ENCODE results near the gene ITGB7. TPM values are rescaled to one million over a fixed set of nuclear protein-coding genes. Genes with fewer than 3 reads are reported as not detected.

The ITGB7 gene
- total and polyA plus RNA-seq, 9 of the 15 experiments (the other 6 are each of a cell fraction or from before 2014, with no cell fraction given) = 0.06 to 2.0 (median 0.67) TPM

DNA sequence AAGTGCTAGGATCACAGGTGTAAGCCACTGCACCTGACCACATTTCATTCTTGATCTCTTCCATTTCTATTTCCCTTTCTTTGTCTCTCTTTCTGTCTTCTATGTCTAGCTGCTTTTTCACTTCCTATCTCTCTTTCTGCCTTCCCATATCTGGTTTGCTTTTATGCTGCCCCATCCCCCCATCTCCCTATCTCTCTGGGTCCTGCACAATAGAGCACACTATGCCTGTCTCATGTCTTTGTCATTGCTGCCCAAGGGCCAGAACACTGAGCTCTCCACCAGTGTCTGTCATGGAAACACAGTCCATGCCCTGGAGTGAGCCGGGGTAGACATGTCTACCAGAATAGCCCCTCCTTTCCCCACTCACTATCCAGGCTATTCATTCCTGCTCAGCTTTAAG, 37.3 kb upstream of the ITGB7 start (continued):
- TF ChIP-seq, protein P1, sequence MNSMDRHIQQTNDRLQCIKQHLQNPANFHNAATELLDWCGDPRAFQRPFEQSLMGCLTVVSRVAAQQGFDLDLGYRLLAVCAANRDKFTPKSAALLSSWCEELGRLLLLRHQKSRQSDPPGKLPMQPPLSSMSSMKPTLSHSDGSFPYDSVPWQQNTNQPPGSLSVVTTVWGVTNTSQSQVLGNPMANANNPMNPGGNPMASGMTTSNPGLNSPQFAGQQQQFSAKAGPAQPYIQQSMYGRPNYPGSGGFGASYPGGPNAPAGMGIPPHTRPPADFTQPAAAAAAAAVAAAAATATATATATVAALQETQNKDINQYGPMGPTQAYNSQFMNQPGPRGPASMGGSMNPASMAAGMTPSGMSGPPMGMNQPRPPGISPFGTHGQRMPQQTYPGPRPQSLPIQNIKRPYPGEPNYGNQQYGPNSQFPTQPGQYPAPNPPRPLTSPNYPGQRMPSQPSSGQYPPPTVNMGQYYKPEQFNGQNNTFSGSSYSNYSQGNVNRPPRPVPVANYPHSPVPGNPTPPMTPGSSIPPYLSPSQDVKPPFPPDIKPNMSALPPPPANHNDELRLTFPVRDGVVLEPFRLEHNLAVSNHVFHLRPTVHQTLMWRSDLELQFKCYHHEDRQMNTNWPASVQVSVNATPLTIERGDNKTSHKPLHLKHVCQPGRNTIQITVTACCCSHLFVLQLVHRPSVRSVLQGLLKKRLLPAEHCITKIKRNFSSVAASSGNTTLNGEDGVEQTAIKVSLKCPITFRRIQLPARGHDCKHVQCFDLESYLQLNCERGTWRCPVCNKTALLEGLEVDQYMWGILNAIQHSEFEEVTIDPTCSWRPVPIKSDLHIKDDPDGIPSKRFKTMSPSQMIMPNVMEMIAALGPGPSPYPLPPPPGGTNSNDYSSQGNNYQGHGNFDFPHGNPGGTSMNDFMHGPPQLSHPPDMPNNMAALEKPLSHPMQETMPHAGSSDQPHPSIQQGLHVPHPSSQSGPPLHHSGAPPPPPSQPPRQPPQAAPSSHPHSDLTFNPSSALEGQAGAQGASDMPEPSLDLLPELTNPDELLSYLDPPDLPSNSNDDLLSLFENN (IDR thresholded peaks at IDR 0.05; ENCODE audit: low read depth in 2 of 2, low read length in 2 of 2) = no peak
- TF ChIP-seq SIX5 (IDR thresholded peaks at IDR 0.05; ENCODE audit: borderline replicate concordance in 1 of 2, insufficient read depth in 1 of 2, low read depth in 1 of 2, low read length in 2 of 2) (no peak), IRF2 (CRISPR knock-in tag; IDR thresholded peaks at IDR 0.05) (no peak), ZNF41 (CRISPR knock-in tag; conservative IDR thresholded peaks at IDR 0.05) (no peak), MED1 (CRISPR knock-in tag; IDR thresholded peaks at IDR 0.05; ENCODE audit: borderline replicate concordance) (no peak), CBX8 (IDR thresholded peaks at IDR 0.05; ENCODE audit: borderline replicate concordance, extremely low read depth, low read depth, low read length, poor library complexity, severe bottlenecking) (no peak), RBM15 (IDR thresholded peaks at IDR 0.05; ENCODE audit: insufficient read depth, low read length) (no peak), ZKSCAN1 (IDR thresholded peaks at IDR 0.05; ENCODE audit: low read depth, low read length) (no peak), ILF3 (IDR thresholded peaks at IDR 0.05; ENCODE audit: borderline replicate concordance) (no peak)
- TF ChIP-seq, protein P2, sequence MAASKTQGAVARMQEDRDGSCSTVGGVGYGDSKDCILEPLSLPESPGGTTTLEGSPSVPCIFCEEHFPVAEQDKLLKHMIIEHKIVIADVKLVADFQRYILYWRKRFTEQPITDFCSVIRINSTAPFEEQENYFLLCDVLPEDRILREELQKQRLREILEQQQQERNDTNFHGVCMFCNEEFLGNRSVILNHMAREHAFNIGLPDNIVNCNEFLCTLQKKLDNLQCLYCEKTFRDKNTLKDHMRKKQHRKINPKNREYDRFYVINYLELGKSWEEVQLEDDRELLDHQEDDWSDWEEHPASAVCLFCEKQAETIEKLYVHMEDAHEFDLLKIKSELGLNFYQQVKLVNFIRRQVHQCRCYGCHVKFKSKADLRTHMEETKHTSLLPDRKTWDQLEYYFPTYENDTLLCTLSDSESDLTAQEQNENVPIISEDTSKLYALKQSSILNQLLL (CRISPR knock-in tag; IDR thresholded peaks at IDR 0.05; ENCODE audit: borderline replicate concordance) = no peak
- TF ChIP-seq, protein P3, sequence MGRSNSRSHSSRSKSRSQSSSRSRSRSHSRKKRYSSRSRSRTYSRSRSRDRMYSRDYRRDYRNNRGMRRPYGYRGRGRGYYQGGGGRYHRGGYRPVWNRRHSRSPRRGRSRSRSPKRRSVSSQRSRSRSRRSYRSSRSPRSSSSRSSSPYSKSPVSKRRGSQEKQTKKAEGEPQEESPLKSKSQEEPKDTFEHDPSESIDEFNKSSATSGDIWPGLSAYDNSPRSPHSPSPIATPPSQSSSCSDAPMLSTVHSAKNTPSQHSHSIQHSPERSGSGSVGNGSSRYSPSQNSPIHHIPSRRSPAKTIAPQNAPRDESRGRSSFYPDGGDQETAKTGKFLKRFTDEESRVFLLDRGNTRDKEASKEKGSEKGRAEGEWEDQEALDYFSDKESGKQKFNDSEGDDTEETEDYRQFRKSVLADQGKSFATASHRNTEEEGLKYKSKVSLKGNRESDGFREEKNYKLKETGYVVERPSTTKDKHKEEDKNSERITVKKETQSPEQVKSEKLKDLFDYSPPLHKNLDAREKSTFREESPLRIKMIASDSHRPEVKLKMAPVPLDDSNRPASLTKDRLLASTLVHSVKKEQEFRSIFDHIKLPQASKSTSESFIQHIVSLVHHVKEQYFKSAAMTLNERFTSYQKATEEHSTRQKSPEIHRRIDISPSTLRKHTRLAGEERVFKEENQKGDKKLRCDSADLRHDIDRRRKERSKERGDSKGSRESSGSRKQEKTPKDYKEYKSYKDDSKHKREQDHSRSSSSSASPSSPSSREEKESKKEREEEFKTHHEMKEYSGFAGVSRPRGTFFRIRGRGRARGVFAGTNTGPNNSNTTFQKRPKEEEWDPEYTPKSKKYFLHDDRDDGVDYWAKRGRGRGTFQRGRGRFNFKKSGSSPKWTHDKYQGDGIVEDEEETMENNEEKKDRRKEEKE (IDR thresholded peaks at IDR 0.05; ENCODE audit: borderline replicate concordance in 1 of 2, control insufficient read depth in 1 of 2, low read depth in 2 of 2, low read length in 1 of 2) = no peak
- TF ChIP-seq, protein P4, sequence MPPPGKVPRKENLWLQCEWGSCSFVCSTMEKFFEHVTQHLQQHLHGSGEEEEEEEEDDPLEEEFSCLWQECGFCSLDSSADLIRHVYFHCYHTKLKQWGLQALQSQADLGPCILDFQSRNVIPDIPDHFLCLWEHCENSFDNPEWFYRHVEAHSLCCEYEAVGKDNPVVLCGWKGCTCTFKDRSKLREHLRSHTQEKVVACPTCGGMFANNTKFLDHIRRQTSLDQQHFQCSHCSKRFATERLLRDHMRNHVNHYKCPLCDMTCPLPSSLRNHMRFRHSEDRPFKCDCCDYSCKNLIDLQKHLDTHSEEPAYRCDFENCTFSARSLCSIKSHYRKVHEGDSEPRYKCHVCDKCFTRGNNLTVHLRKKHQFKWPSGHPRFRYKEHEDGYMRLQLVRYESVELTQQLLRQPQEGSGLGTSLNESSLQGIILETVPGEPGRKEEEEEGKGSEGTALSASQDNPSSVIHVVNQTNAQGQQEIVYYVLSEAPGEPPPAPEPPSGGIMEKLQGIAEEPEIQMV (tag; conservative IDR thresholded peaks at IDR 0.05; ENCODE audit: low read depth) = no peak
- TF ChIP-seq, protein P5, sequence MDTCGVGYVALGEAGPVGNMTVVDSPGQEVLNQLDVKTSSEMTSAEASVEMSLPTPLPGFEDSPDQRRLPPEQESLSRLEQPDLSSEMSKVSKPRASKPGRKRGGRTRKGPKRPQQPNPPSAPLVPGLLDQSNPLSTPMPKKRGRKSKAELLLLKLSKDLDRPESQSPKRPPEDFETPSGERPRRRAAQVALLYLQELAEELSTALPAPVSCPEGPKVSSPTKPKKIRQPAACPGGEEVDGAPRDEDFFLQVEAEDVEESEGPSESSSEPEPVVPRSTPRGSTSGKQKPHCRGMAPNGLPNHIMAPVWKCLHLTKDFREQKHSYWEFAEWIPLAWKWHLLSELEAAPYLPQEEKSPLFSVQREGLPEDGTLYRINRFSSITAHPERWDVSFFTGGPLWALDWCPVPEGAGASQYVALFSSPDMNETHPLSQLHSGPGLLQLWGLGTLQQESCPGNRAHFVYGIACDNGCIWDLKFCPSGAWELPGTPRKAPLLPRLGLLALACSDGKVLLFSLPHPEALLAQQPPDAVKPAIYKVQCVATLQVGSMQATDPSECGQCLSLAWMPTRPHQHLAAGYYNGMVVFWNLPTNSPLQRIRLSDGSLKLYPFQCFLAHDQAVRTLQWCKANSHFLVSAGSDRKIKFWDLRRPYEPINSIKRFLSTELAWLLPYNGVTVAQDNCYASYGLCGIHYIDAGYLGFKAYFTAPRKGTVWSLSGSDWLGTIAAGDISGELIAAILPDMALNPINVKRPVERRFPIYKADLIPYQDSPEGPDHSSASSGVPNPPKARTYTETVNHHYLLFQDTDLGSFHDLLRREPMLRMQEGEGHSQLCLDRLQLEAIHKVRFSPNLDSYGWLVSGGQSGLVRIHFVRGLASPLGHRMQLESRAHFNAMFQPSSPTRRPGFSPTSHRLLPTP (IDR thresholded peaks at IDR 0.05; ENCODE audit: borderline replicate concordance, extremely low read depth, insufficient read length) = no peak
